NCI-H1694 (cell line): Measurements from ENCODE around the gene ARHGAP31.
"Not testable (repeated sequence)": the region's sequence is repeated elsewhere in the genome, so short reads cannot be mapped to it uniquely, and the experiment has no call there.

ENCODE experiments used
- DNase-seq: peaks from one replicate; lab custom pipeline; 2025; lab: John Stamatoyannopoulos, UW

Gene ARHGAP31

GRCh38 chr3:119295816-119296726, 1.9 kb downstream of the ARHGAP31 start:
- DNase-seq, result no peak

GRCh38 chr3:119296727-119297122, 2.5 kb downstream of the ARHGAP31 start:
- DNase-seq, result no peak

GRCh38 chr3:119297169-119297568, 3.0 kb downstream of the ARHGAP31 start:
- DNase-seq, result no peak

GRCh38 chr3:119298565-119298941, 4.4 kb downstream of the ARHGAP31 start:
- no peak for DNase-seq

- no peak for DNase-seq
Measured at GRCh38 chr3:119300991-119301391, 6.8 kb downstream of the ARHGAP31 start.

- no peak for DNase-seq
Measured at GRCh38 chr3:119301662-119302061, 7.5 kb downstream of the ARHGAP31 start.

- no peak for DNase-seq
Measured at GRCh38 chr3:119302697-119303551, 8.7 kb downstream of the ARHGAP31 start.

GRCh38 chr3:119304201-119304713, 10.1 kb downstream of the ARHGAP31 start:
- no peak for DNase-seq

GRCh38 chr3:119305286-119305685, 11.1 kb downstream of the ARHGAP31 start:
- no peak for DNase-seq

- DNase-seq, result not testable (repeated sequence)
Measured at GRCh38 chr3:119306378-119306777, 12.2 kb downstream of the ARHGAP31 start.

GRCh38 chr3:119308355-119308754, 14.2 kb downstream of the ARHGAP31 start:
- DNase-seq, result no peak

GRCh38 chr3:119309591-119309990, 15.4 kb downstream of the ARHGAP31 start:
- no peak for DNase-seq

GRCh38 chr3:119310071-119310470, 15.9 kb downstream of the ARHGAP31 start:
- no peak for DNase-seq

- DNase-seq, result no peak
Measured at GRCh38 chr3:119311081-119311925, 17.1 kb downstream of the ARHGAP31 start.

GRCh38 chr3:119313461-119313860, 19.3 kb downstream of the ARHGAP31 start:
- DNase-seq, result no peak

- DNase-seq, result peak; percentile 37
Measured at GRCh38 chr3:119314821-119315220, 20.6 kb downstream of the ARHGAP31 start.

GRCh38 chr3:119315600-119316312, 21.6 kb downstream of the ARHGAP31 start:
- DNase-seq, result no peak

GRCh38 chr3:119316313-119316670, 22.1 kb downstream of the ARHGAP31 start:
- DNase-seq, result no peak

- peak; percentile 9 for DNase-seq
Measured at GRCh38 chr3:119318876-119319275, 24.7 kb downstream of the ARHGAP31 start.

- DNase-seq, result no peak
Measured at GRCh38 chr3:119319311-119319710, 25.1 kb downstream of the ARHGAP31 start.

- DNase-seq, result not testable (repeated sequence)
Measured at GRCh38 chr3:119320785-119321184, 26.6 kb downstream of the ARHGAP31 start.
